ENCODE measurements around the gene KCNK10. TPM values are rescaled to one million over a fixed set of nuclear protein-coding genes. Genes with fewer than 3 reads are reported as not detected.

The KCNK10 gene
- total RNA-seq, 4 donors from 2014 or later: 0.04 to 0.08 TPM; not detected in 2

- 44% methylated on average over 4 of the region's 4 CpGs for WGBS
Measured at GRCh38 chr14:88204221-88204620, 118.8 kb downstream of the KCNK10 start.

GRCh38 chr14:88203291-88203690, 119.8 kb downstream of the KCNK10 start:
- no peak for DNase-seq (ENCODE audit: low spot score in 2 of 2)
- no peak overlapping the region for H3K4me3 ChIP-seq
- no peaks in the 10 kb centered on the region for H3K36me3 ChIP-seq
- H3K27me3 ChIP-seq: no peaks in the 10 kb centered on the region
- no peaks in the 10 kb centered on the region for H3K4me1 ChIP-seq
- no peak overlapping the region for H3K27ac ChIP-seq
- WGBS: 63% methylated on average over 3 of the region's 3 CpGs
- TF ChIP-seq POLR2A (IDR thresholded peaks at IDR 0.05) (no peak), POLR2AphosphoS5 (IDR thresholded peaks at IDR 0.05) (no peak), EP300 (IDR thresholded peaks at IDR 0.05) (no peak), CTCF (IDR thresholded peaks at IDR 0.05) (no peak)
- no peaks in the 10 kb centered on the region for H3K9me3 ChIP-seq

More at GRCh38 chr14:88204221-88204620, 118.8 kb downstream of the KCNK10 start:
- Histone ChIP-seq H3K9me3 (no peaks in the 10 kb centered on the region), H3K4me1 (no peaks in the 10 kb centered on the region), H3K36me3 (no peaks in the 10 kb centered on the region), H3K4me3 (no peak overlapping the region), H3K27ac (no peak overlapping the region), H3K27me3 (peaks cover under 1% of the 10 kb centered on the region)
- DNase-seq (ENCODE audit: low spot score in 2 of 2): no peak
- no peak for TF ChIP-seq EP300 (IDR thresholded peaks at IDR 0.05)
- TF ChIP-seq CTCF (IDR thresholded peaks at IDR 0.05): no peak
- no peak for TF ChIP-seq POLR2AphosphoS5 (IDR thresholded peaks at IDR 0.05)
- no peak for TF ChIP-seq POLR2A (IDR thresholded peaks at IDR 0.05)

DNA sequence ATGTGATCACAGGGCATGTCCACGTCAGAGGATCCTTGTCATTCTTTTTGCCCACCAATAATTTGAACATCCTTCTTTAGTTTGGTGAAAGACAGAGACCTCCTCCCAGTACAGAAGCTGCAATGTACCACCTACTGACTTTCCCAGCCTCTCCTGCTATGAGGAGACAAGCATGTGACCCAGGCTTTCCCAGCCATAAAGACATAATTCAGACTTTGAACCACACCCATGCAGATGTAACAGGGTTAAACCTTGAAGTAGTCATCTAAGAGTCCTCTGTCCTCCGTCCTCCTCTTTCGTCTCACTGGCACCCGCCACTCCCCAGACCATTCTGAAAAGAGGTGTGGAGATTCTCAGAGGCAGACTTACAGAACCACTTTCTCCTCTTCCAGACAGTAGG, 120.8 kb downstream of the KCNK10 start:
- 82% methylated on average over 4 of the region's 4 CpGs for WGBS

DNA sequence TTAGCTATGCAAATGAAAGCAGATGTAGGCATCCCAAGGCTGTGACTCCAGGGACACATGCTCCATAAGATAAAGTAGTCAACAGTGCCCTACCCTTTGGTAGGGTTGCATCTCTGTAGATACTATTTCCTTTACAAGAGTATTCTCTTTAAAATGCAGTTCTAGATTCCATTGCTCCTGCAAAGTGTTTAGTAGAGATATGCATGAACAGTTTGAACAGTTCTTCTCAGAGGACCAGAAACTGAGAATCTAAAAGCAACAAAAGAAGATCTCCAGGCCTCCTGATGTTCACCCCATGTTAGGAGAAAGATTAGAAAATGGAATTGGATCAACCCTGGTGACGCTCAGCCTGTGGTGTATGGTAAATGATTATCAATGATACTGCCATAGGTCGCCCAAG, 121.2 kb downstream of the KCNK10 start:
- H3K27me3 ChIP-seq: no peaks in the 10 kb centered on the region
- DNase-seq (ENCODE audit: low spot score in 2 of 2): no peak
- 90% methylated on average over 2 of the region's 2 CpGs for WGBS

More for the DNA sequence above, 120.8 kb downstream of the KCNK10 start:
- H3K27ac ChIP-seq: no peak overlapping the region
- no peaks in the 10 kb centered on the region for H3K27me3 ChIP-seq
- no peak overlapping the region for H3K4me3 ChIP-seq
- no peak for DNase-seq (ENCODE audit: low spot score in 2 of 2)
- no peaks in the 10 kb centered on the region for H3K9me3 ChIP-seq
- H3K36me3 ChIP-seq: no peaks in the 10 kb centered on the region
- no peak for TF ChIP-seq CTCF (IDR thresholded peaks at IDR 0.05)
- no peak for TF ChIP-seq POLR2AphosphoS5 (IDR thresholded peaks at IDR 0.05)
- TF ChIP-seq POLR2A (IDR thresholded peaks at IDR 0.05): no peak
- TF ChIP-seq EP300 (IDR thresholded peaks at IDR 0.05): no peak
- no peaks in the 10 kb centered on the region for H3K4me1 ChIP-seq

DNA sequence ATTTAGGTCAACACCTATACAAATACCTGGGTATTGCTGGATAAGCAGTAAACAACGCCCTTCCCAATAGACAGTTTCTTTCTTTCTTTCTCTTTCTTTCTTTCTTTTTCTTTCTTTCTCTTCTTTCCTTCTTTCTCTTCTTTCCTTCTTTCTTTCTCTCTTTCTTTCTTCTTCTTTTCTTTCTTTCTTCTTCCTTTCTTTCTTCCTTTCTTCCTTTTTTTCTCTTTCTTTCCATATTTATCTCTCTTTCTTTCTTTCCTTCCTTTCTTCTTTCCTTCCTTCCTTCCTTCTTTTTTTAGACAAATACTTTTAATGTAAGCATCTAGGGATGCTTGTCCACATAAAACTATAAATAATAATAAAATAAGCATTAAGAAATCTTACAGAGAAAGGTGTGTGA, 123.2 kb downstream of the KCNK10 start:
- Histone ChIP-seq H3K36me3 (no peaks in the 10 kb centered on the region), H3K9me3 (no peaks in the 10 kb centered on the region), H3K27me3 (peaks cover 5% of the 10 kb centered on the region), H3K27ac (no peak overlapping the region), H3K4me1 (no peaks in the 10 kb centered on the region), H3K4me3 (no peak overlapping the region)
- TF ChIP-seq CTCF (IDR thresholded peaks at IDR 0.05) (no peak), POLR2A (IDR thresholded peaks at IDR 0.05) (no peak), POLR2AphosphoS5 (IDR thresholded peaks at IDR 0.05) (no peak), EP300 (IDR thresholded peaks at IDR 0.05) (no peak)
- 100% methylated on average over 1 of the region's 1 CpG for WGBS
- no peak for DNase-seq (ENCODE audit: low spot score in 2 of 2)

More for the DNA sequence above, 121.2 kb downstream of the KCNK10 start:
- TF ChIP-seq POLR2AphosphoS5 (IDR thresholded peaks at IDR 0.05) (no peak), POLR2A (IDR thresholded peaks at IDR 0.05) (no peak), CTCF (IDR thresholded peaks at IDR 0.05) (no peak), EP300 (IDR thresholded peaks at IDR 0.05) (no peak)
- H3K9me3 ChIP-seq: no peaks in the 10 kb centered on the region
- no peak overlapping the region for H3K27ac ChIP-seq
- no peaks in the 10 kb centered on the region for H3K4me1 ChIP-seq
- no peaks in the 10 kb centered on the region for H3K36me3 ChIP-seq
- H3K4me3 ChIP-seq: no peak overlapping the region

All from suprapubic skin (tissue), 4 donors.